ENCODE results near the gene GRID2. TPM values are rescaled to one million over a fixed set of nuclear protein-coding genes. Genes with fewer than 3 reads are reported as not detected.

GRID2 gene
- total RNA-seq, 1 donor from 2014 or later = 1.3 TPM

DNA sequence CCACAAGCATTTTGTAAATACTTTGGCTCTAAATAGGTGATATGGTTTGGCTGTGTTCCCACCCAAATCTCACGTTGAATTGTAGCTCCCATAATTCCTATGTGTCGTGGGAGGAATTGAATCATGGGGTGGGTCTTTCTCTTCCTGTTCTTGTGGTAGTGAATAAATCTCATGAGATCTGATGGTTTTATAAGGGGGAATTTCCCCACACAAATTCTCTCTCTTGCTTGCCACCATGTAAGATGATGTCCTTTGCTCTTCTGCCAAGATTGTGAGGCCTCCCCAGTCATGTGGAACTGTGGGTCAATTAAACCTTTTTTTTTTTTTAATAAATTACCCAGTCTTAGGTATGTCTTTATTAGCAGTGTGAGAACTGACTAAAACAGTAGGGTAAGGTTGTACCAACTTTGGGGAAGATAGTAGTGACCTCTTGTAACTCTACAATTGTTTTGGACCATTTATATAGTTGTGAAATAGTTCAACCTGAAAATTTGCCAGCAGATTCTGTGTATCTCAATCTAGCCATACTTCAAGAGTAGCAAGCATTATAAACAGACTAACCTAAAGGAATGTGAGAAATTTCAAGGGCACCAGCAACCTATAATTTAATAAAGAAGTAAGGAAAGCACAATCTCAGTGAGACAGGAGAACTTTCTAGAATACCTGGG is 727.8 kb downstream of the GRID2 start:
- no peak overlapping the region for H3K4me3 Mint-ChIP-seq
- no peak for DNase-seq (ENCODE audit: low read depth, low spot score)
- no peaks in the 10 kb centered on the region for H3K36me3 Mint-ChIP-seq (ENCODE audit: low read depth)
- H3K4me1 Mint-ChIP-seq = no peaks in the 10 kb centered on the region
- no peaks in the 10 kb centered on the region for H3K9me3 Mint-ChIP-seq
- H3K27ac Mint-ChIP-seq (ENCODE audit: unreplicated experiment) = no peak overlapping the region
- no peak for TF ChIP-seq CTCF (conservative IDR thresholded peaks at IDR 0.05)
- H3K27me3 Mint-ChIP-seq (ENCODE audit: low read depth) = no peaks in the 10 kb centered on the region

DNA sequence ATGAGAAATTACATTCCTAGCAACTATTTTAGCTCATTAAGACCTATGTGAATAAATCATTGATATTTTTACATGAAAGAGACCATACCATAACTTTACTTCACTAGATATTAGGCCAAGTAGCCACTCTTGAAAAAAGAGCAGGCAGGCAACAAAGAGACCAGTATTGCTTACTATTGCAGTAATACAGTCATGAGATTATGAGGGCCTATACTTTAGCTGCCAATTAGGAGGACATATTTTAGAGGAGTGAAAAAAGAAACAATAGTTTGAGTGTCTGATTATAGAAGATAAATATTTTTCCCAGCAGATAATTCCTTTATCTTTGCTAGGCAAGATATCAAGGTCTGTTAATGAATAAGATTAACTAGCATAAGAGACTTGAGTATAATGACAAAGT is 739.0 kb downstream of the GRID2 start:
- H3K9me3 Mint-ChIP-seq = no peaks in the 10 kb centered on the region
- no peak overlapping the region for H3K27ac Mint-ChIP-seq (ENCODE audit: unreplicated experiment)
- H3K4me3 Mint-ChIP-seq = no peak overlapping the region
- no peak for DNase-seq (ENCODE audit: low read depth, low spot score)
- no peaks in the 10 kb centered on the region for H3K27me3 Mint-ChIP-seq (ENCODE audit: low read depth)
- no peak for TF ChIP-seq CTCF (conservative IDR thresholded peaks at IDR 0.05)
- H3K36me3 Mint-ChIP-seq (ENCODE audit: low read depth) = no peaks in the 10 kb centered on the region
- no peaks in the 10 kb centered on the region for H3K4me1 Mint-ChIP-seq

DNA sequence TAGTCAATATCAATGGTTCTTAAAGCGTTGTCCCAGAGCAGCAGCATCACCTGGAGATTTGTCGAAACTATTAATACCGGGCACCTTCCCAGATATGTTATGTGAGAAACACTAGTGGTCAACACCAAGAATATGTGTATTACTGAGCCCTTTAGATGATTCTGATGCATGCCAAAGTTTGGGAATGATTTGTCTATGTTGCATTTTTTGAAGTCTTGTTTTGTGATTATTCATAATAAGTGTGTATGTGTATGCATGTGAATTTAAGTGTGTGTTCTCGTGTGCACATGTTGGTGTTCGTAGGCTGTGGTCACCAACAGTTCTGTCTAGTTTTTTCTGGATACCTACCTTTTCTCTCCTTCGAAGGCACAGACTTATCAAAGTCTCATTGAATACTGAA is 749.4 kb downstream of the GRID2 start:
- H3K4me3 Mint-ChIP-seq = no peak overlapping the region
- no peak for TF ChIP-seq CTCF (conservative IDR thresholded peaks at IDR 0.05)
- H3K4me1 Mint-ChIP-seq = peaks cover 26% of the 10 kb centered on the region
- no peaks in the 10 kb centered on the region for H3K36me3 Mint-ChIP-seq (ENCODE audit: low read depth)
- H3K27me3 Mint-ChIP-seq (ENCODE audit: low read depth) = no peaks in the 10 kb centered on the region
- DNase-seq (ENCODE audit: low read depth, low spot score) = no peak
- H3K9me3 Mint-ChIP-seq = no peaks in the 10 kb centered on the region
- H3K27ac Mint-ChIP-seq (ENCODE audit: unreplicated experiment) = no peak overlapping the region

DNA sequence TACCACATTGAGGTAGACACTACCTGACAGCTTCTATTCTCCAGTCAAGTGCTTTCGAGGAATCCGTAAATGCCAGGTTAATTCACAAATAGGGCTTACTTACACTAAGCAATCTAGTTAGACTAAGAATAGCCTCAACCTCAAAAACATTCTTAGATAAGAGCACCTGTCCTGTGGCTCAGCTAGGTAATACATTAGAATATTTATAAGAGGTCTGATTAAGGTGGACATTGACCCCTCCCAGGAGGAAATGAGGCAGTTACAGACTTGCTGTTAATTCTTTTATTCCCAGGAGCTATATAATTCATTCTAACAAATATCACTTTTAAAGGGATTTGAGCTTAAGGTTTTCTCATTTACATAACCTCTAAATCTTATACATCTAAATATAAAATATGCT is 758.1 kb downstream of the GRID2 start:
- Mint-ChIP-seq H3K27ac (ENCODE audit: unreplicated experiment) (no peak overlapping the region), H3K36me3 (ENCODE audit: low read depth) (no peaks in the 10 kb centered on the region), H3K27me3 (ENCODE audit: low read depth) (no peaks in the 10 kb centered on the region), H3K9me3 (no peaks in the 10 kb centered on the region), H3K4me1 (no peaks in the 10 kb centered on the region), H3K4me3 (no peak overlapping the region)
- no peak for DNase-seq (ENCODE audit: low read depth, low spot score)
- TF ChIP-seq CTCF (conservative IDR thresholded peaks at IDR 0.05) = no peak

GRCh38 chr4:93063325-93063724 is 759.6 kb downstream of the GRID2 start:
- no peaks in the 10 kb centered on the region for H3K27me3 Mint-ChIP-seq (ENCODE audit: low read depth)
- TF ChIP-seq CTCF (conservative IDR thresholded peaks at IDR 0.05) = no peak
- no peaks in the 10 kb centered on the region for H3K9me3 Mint-ChIP-seq
- no peaks in the 10 kb centered on the region for H3K4me1 Mint-ChIP-seq
- no peaks in the 10 kb centered on the region for H3K36me3 Mint-ChIP-seq (ENCODE audit: low read depth)
- H3K27ac Mint-ChIP-seq (ENCODE audit: unreplicated experiment) = no peak overlapping the region
- no peak for DNase-seq (ENCODE audit: low read depth, low spot score)
- H3K4me3 Mint-ChIP-seq = no peak overlapping the region

Measured in neural crest cell (in vitro differentiated cells).